Kidney (tissue), 14 donors: ENCODE data around the gene AAK1. TPM values are rescaled to one million over a fixed set of nuclear protein-coding genes. Genes with fewer than 3 reads are reported as not detected.
"Not testable (repeated sequence)": the region's sequence is repeated elsewhere in the genome, so short reads cannot be mapped to it uniquely, and the experiment has no call there.

Source experiments
- DNase-seq, 5 donors: peaks; one replicate each; pipeline ENCODE4 v3.0.0-alpha.2; 2013 to 2020
- FAIRE-seq: peaks from 2 replicates; lab custom pipeline; 2012; peaks lifted over from hg19 to GRCh38; lab: Jason Lieb, UNC
- H3K27ac ChIP-seq, 2 donors: one replicate each; pipeline ENCODE4 v1.7.0; 2013; ENCODE audit warnings: low read depth in 2 of 2, low read length in 2 of 2, inconsistent platforms in 1 of 2
- H3K27me3 ChIP-seq: one replicate; pipeline ENCODE4 v1.7.1; 2013; ENCODE audit warnings: low read length, inconsistent platforms; ENCODE audit not compliant: control insufficient read depth, insufficient read depth
- H3K36me3 ChIP-seq, 3 donors: one replicate each; pipeline versions ENCODE4 v1.7.0 to v1.7.1; 2013; ENCODE audit warnings: low read length in 3 of 3, control low read depth in 1 of 3, inconsistent platforms in 1 of 3; ENCODE audit not compliant: insufficient read depth in 3 of 3, control insufficient read depth in 2 of 3
- H3K4me1 ChIP-seq, 3 donors: one replicate each; pipeline versions ENCODE4 v1.7.0 to v1.7.1; 2013; ENCODE audit warnings: low read length in 3 of 3, inconsistent platforms in 1 of 3, low read depth in 1 of 3; ENCODE audit not compliant: control insufficient read depth in 2 of 3, insufficient read depth in 2 of 3
- H3K4me3 ChIP-seq, 3 donors: one replicate each; pipeline versions ENCODE4 v1.7.0 to v1.8.1; 2013; ENCODE audit warnings: low read length in 3 of 3, control low read depth in 1 of 3, inconsistent platforms in 1 of 3
- H3K9ac ChIP-seq, 3 donors: one replicate each; pipeline versions ENCODE4 v1.7.0 to v1.7.1; 2013; ENCODE audit warnings: low read length in 3 of 3, control low read depth in 1 of 3, inconsistent platforms in 1 of 3
- H3K9me3 ChIP-seq, 3 donors: one replicate each; pipeline versions ENCODE4 v1.7.0 to v1.7.1; 2013; ENCODE audit warnings: low read length in 3 of 3, control low read depth in 1 of 3, inconsistent platforms in 1 of 3; ENCODE audit not compliant: control insufficient read depth in 2 of 3, insufficient read depth in 1 of 3
- intact Hi-C: fragments of 100-400 bp; cut with DNase I; formaldehyde crosslinking; loops from one replicate; pipeline ENCODE4 v1.11.1; 2022
- polyA plus RNA-seq: library from polyadenylated mRNA; stranded (reverse); fragments of 350-450 nt; fragmentation: Illumina TruSeq; extraction: RNeasy Lipid Tissue Mini Kit (QIAGEN cat#74804); gene quantifications from one replicate; pipeline ENCODE4 v1.2.3, GENCODE V29; 2014; ENCODE audit warnings: low read depth, low replicate concordance; ENCODE audit not compliant: insufficient read depth
- total RNA-seq: library from RNA; stranded (reverse); fragmentation: NEBNext Ultra II Directional; extraction: Animal tissue kit (Norgen Biotek cat#: 25700); gene quantifications from one replicate; pipeline ENCODE4 v1.2.1, GENCODE V29; 2021
- TF ChIP-seq, protein P1 (sequence below): IDR thresholded peaks from 3 replicates; pipeline ENCODE4 v1.5.1; 2012; ENCODE audit warnings: mild to moderate bottlenecking, moderate library complexity, borderline replicate concordance; ENCODE audit not compliant: insufficient read depth; ENCODE audit errors: extremely low read depth
- donor health status: control.
- donor health status: control.
- donor health status: control.
- donor health status: control.
- donor health status: control.
- donor health status: DM: yes; HTN: yes; CAD: no.
- donor health status: Normal renal cell carcinoma (clear cell type).

The AAK1 gene
- total and polyA plus RNA-seq, 2 donors from 2014 or later, result 25.8 to 93.7 TPM

GRCh38 chr2:69667805-69668382, 24.4 kb upstream of the AAK1 start:
- Histone ChIP-seq H3K4me3 (no peak overlapping the region), H3K9ac (no peak overlapping the region), H3K4me1 (no peaks in the 10 kb centered on the region), H3K27ac (no peak overlapping the region), H3K36me3 (no peaks in the 10 kb centered on the region), H3K9me3 (no peaks in the 10 kb centered on the region), H3K27me3 (no peaks in the 10 kb centered on the region)
- TF ChIP-seq, protein P1, sequence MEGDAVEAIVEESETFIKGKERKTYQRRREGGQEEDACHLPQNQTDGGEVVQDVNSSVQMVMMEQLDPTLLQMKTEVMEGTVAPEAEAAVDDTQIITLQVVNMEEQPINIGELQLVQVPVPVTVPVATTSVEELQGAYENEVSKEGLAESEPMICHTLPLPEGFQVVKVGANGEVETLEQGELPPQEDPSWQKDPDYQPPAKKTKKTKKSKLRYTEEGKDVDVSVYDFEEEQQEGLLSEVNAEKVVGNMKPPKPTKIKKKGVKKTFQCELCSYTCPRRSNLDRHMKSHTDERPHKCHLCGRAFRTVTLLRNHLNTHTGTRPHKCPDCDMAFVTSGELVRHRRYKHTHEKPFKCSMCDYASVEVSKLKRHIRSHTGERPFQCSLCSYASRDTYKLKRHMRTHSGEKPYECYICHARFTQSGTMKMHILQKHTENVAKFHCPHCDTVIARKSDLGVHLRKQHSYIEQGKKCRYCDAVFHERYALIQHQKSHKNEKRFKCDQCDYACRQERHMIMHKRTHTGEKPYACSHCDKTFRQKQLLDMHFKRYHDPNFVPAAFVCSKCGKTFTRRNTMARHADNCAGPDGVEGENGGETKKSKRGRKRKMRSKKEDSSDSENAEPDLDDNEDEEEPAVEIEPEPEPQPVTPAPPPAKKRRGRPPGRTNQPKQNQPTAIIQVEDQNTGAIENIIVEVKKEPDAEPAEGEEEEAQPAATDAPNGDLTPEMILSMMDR, result no peak
- intact Hi-C loops, result no loop called here
- DNase-seq, result no peak
- FAIRE-seq, result no peak

DNA sequence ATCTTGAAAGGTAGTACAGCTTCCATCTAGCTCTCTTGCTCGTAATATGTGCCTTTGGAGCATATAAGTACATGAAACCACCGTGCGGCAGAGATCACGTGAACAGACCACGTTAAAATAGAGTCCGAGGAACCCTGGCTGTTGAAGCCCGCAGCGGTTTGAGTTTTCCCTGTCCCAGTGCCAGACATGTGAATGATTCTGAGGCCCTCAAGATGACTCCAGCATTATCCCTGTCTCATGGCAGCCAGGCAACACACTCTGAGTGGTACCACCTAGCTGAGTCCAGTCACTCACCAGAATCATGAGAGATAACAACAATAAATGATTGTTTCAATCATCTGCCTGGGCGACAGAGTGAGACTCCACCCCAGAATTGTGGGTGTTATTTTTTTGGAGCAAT, 21.6 kb upstream of the AAK1 start:
- Histone ChIP-seq H3K4me3 (no peak overlapping the region), H3K9me3 (no peaks in the 10 kb centered on the region), H3K27me3 (no peaks in the 10 kb centered on the region), H3K27ac (no peak overlapping the region), H3K36me3 (no peaks in the 10 kb centered on the region), H3K4me1 (no peaks in the 10 kb centered on the region), H3K9ac (no peak overlapping the region)
- TF ChIP-seq, protein P1, result no peak
- intact Hi-C loops, result no loop called here
- FAIRE-seq (no peak), DNase-seq (no peak)

- Histone ChIP-seq H3K4me1 (no peaks in the 10 kb centered on the region), H3K4me3 (no peak overlapping the region), H3K9me3 (no peaks in the 10 kb centered on the region), H3K36me3 (no peaks in the 10 kb centered on the region), H3K27ac (no peak overlapping the region), H3K27me3 (no peaks in the 10 kb centered on the region), H3K9ac (no peak overlapping the region)
- FAIRE-seq (no peak), DNase-seq (no peak)
- intact Hi-C loops, result no loop called here
- TF ChIP-seq, protein P1, result no peak
Observed at GRCh38 chr2:69663860-69664259, 20.3 kb upstream of the AAK1 start.

DNA sequence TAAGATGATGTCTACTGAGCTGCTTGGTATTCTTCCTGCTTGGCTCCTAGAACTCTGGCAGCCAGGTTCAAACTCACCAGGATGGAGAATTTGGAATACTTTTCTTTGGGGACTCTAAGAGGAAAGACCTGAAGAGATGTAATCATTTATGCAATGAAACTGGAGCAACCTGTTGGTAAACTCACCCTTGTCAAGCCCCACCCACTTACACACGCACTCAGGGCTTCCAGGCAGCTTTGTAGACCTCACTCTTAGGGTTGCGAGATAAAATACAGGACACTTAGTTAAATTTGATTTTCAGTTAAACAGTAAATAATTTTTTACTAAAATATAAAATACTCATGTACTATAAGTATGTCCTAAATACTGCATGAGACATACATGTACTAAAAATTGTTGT, 19.0 kb upstream of the AAK1 start:
- intact Hi-C loops, H3K27me3 ChIP-seq, H3K36me3 ChIP-seq, FAIRE-seq, H3K27ac ChIP-seq, DNase-seq, H3K4me1 ChIP-seq, H3K4me3 ChIP-seq, H3K9ac ChIP-seq, H3K9me3 ChIP-seq: not testable (repeated sequence)
